Measurements from ENCODE around the gene ENG.

DNA sequence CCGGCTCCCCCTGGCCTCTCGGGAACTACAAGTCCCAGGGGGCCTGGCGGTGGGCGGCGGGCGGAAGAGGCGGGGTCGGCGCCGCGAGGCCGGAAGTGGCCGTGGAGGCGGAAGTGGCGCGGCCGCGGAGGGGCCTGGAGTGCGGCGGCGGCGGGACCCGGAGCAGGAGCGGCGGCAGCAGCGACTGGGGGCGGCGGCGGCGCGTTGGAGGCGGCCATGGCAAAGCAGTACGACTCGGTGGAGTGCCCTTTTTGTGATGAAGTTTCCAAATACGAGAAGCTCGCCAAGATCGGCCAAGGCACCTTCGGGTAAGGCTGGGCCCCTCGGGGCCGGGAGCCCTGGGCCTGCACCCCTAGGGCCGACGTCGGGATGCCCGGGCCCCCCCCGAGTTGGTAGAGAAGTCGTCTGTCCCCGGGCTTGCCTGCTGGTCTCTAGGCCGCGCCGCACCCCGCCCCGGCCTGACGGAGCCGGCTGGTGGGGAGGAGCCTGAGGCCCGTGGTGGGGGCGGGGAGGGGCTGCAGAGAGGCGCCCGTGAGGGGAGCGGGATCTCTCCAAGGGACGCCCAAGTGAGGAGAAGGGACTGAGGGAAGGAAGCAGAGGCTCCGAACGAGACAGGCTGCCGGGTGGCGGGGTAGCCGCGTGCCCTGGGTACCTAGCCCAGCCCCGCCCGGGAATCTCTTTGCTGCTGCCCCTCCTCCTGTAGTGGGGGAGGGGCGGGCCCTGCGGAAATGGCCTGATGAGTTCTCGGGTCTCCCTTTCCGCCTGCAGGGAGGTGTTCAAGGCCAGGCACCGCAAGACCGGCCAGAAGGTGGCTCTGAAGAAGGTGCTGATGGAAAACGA, 68.3 kb downstream of the ENG start, which contains the start of gene CDK9:
- TF ChIP-seq POLR2A (IDR thresholded peaks at IDR 0.05; ENCODE audit: low read depth, low read length): peak; percentile 62; the same call in 1 of the 2 replicates
- no peak for TF ChIP-seq POLR2AphosphoS5 (IDR thresholded peaks at IDR 0.05; ENCODE audit: low read depth, low read length)
- peak; percentile 51; the same call in 1 of the 2 replicates for TF ChIP-seq TAF1 (IDR thresholded peaks at IDR 0.05; ENCODE audit: borderline replicate concordance, low read depth, low read length)
